ENCODE results near the gene BCAN.

DNA sequence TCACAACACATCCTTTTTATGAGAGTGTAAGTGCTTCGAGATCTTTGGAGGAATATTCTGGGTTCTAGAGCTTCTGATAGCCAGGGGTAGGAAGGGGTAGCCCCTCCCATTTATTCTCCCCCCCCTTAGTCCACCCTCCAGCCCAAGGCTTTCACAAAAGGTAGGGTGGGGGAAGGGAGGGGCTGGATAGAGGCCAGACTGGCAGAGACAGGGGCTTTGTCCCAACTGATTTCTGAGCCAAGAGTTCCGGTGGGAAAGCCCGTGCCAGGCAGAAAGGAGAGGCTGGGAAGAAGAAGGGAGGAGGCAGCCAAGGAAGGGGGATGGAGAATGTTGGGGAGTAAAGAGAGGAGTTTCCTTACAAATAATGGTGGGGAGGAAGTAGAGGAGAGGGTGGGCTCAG is 3.1 kb downstream of the BCAN start:
- TF ChIP-seq, protein P1, sequence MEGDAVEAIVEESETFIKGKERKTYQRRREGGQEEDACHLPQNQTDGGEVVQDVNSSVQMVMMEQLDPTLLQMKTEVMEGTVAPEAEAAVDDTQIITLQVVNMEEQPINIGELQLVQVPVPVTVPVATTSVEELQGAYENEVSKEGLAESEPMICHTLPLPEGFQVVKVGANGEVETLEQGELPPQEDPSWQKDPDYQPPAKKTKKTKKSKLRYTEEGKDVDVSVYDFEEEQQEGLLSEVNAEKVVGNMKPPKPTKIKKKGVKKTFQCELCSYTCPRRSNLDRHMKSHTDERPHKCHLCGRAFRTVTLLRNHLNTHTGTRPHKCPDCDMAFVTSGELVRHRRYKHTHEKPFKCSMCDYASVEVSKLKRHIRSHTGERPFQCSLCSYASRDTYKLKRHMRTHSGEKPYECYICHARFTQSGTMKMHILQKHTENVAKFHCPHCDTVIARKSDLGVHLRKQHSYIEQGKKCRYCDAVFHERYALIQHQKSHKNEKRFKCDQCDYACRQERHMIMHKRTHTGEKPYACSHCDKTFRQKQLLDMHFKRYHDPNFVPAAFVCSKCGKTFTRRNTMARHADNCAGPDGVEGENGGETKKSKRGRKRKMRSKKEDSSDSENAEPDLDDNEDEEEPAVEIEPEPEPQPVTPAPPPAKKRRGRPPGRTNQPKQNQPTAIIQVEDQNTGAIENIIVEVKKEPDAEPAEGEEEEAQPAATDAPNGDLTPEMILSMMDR (IDR thresholded peaks at IDR 0.05), result no peak
- no peak for TF ChIP-seq POLR2A (IDR thresholded peaks at IDR 0.05)
